ENCODE data around the gene NCAPD2.

GRCh38 chr12:6552140-6552551 is 58.2 kb downstream of the NCAPD2 start:
- TF ChIP-seq CTCF (IDR thresholded peaks at IDR 0.05; ENCODE audit: low read depth, low read length): no peak
- no peak for TF ChIP-seq EZH2phosphoT487 (IDR thresholded peaks at IDR 0.05; ENCODE audit: low read depth)
